ES-I3 (cell line): ENCODE data around the gene CRTC1.

Source experiments
- H3K36me3 ChIP-seq: 2 replicates; pipeline ENCODE4 v1.6.1; 2013; ENCODE audit warnings: mild to moderate bottlenecking, low read length, control low read depth, moderate library complexity; ENCODE audit not compliant: insufficient read depth
- H3K4me1 ChIP-seq: 2 replicates; pipeline ENCODE4 v1.6.1; 2013; ENCODE audit warnings: mild to moderate bottlenecking, control low read depth, low read length; ENCODE audit not compliant: insufficient read depth
- H3K9ac ChIP-seq: 2 replicates; pipeline ENCODE4 v1.6.1; 2013; ENCODE audit warnings: low read depth, mild to moderate bottlenecking, low read length, moderate library complexity
- H3K9me3 ChIP-seq: 2 replicates; pipeline ENCODE4 v1.6.1; 2013; ENCODE audit warnings: mild to moderate bottlenecking, low read length, moderate library complexity; ENCODE audit not compliant: control insufficient read depth, insufficient read depth

The CRTC1 gene

GRCh38 chr19:18760440-18761383 lies 77.2 kb downstream of the CRTC1 start:
- H3K36me3 ChIP-seq = no peaks in the 10 kb centered on the region
- no peaks in the 10 kb centered on the region for H3K9me3 ChIP-seq
- H3K9ac ChIP-seq = no peak overlapping the region
- H3K4me1 ChIP-seq = peaks cover 5% of the 10 kb centered on the region; the same call in 1 of the 2 replicates

GRCh38 chr19:18761531-18762110 lies 78.1 kb downstream of the CRTC1 start:
- H3K9me3 ChIP-seq = no peaks in the 10 kb centered on the region
- H3K9ac ChIP-seq = no peak overlapping the region
- peaks cover 5% of the 10 kb centered on the region; the same call in 1 of the 2 replicates for H3K4me1 ChIP-seq
- no peaks in the 10 kb centered on the region for H3K36me3 ChIP-seq

- peaks cover 5% of the 10 kb centered on the region; the same call in 1 of the 2 replicates for H3K4me1 ChIP-seq
Measured at GRCh38 chr19:18762125-18763023, 78.9 kb downstream of the CRTC1 start.

GRCh38 chr19:18763674-18764590 lies 80.5 kb downstream of the CRTC1 start:
- H3K4me1 ChIP-seq = peaks cover 5% of the 10 kb centered on the region; the same call in 1 of the 2 replicates
- H3K36me3 ChIP-seq = no peaks in the 10 kb centered on the region
- H3K9ac ChIP-seq = no peak overlapping the region
- H3K9me3 ChIP-seq = no peaks in the 10 kb centered on the region

More at GRCh38 chr19:18762125-18763023, 78.9 kb downstream of the CRTC1 start:
- Histone ChIP-seq H3K9me3 (no peaks in the 10 kb centered on the region), H3K9ac (no peak overlapping the region; the same call in 1 of the 2 replicates), H3K36me3 (no peaks in the 10 kb centered on the region)

GRCh38 chr19:18764591-18765051 lies 81.1 kb downstream of the CRTC1 start:
- Histone ChIP-seq H3K9ac (no peak overlapping the region), H3K9me3 (no peaks in the 10 kb centered on the region), H3K36me3 (no peaks in the 10 kb centered on the region), H3K4me1 (peaks cover 5% of the 10 kb centered on the region; the same call in 1 of the 2 replicates)

- no peaks in the 10 kb centered on the region for H3K36me3 ChIP-seq
- H3K9me3 ChIP-seq = no peaks in the 10 kb centered on the region
- no peak overlapping the region for H3K9ac ChIP-seq
- peaks cover 5% of the 10 kb centered on the region; the same call in 1 of the 2 replicates for H3K4me1 ChIP-seq
Measured at GRCh38 chr19:18765224-18765623, 81.7 kb downstream of the CRTC1 start.

GRCh38 chr19:18768046-18768771 lies 84.7 kb downstream of the CRTC1 start:
- H3K9me3 ChIP-seq = no peaks in the 10 kb centered on the region
- no peaks in the 10 kb centered on the region for H3K36me3 ChIP-seq
- H3K4me1 ChIP-seq = no peaks in the 10 kb centered on the region
- no peak overlapping the region for H3K9ac ChIP-seq

- H3K9ac ChIP-seq = no peak overlapping the region
- no peaks in the 10 kb centered on the region for H3K36me3 ChIP-seq
- no peaks in the 10 kb centered on the region for H3K4me1 ChIP-seq
- no peaks in the 10 kb centered on the region for H3K9me3 ChIP-seq
Measured at GRCh38 chr19:18768997-18769891, 85.8 kb downstream of the CRTC1 start.

GRCh38 chr19:18769989-18770528 lies 86.6 kb downstream of the CRTC1 start:
- no peak overlapping the region for H3K9ac ChIP-seq
- no peaks in the 10 kb centered on the region for H3K36me3 ChIP-seq
- no peaks in the 10 kb centered on the region for H3K4me1 ChIP-seq
- no peaks in the 10 kb centered on the region for H3K9me3 ChIP-seq

- Histone ChIP-seq H3K4me1 (no peaks in the 10 kb centered on the region), H3K9me3 (no peaks in the 10 kb centered on the region), H3K36me3 (no peaks in the 10 kb centered on the region), H3K9ac (no peak overlapping the region)
Measured at GRCh38 chr19:18770663-18771327, 87.3 kb downstream of the CRTC1 start.

GRCh38 chr19:18771328-18772242 lies 88.1 kb downstream of the CRTC1 start:
- no peaks in the 10 kb centered on the region for H3K36me3 ChIP-seq
- no peaks in the 10 kb centered on the region for H3K9me3 ChIP-seq
- peaks cover 4% of the 10 kb centered on the region; the same call in 1 of the 2 replicates for H3K4me1 ChIP-seq
- H3K9ac ChIP-seq = no peak overlapping the region
